ENCODE data around the gene RRBP1. TPM values are rescaled to one million over a fixed set of nuclear protein-coding genes. Genes with fewer than 3 reads are reported as not detected.

The RRBP1 gene
- total and polyA plus RNA-seq, 4 experiments from 2014 or later, result 0.63 to 33.7 (median 21.0) TPM

GRCh38 chr20:17576215-17576614 lies 105.8 kb downstream of the RRBP1 start:
- Mint-ChIP-seq H3K36me3 (peaks cover 4 to 17% of the 10 kb centered on the region in 2 donors), H3K27ac (peak overlapping the region in 1 of 7 donors; percentile 64), H3K9me3 (no peaks in the 10 kb centered on the region), H3K4me1 (peaks cover 28 to 60% (median 48%) of the 10 kb centered on the region in 4 donors), H3K27me3 (no peaks in the 10 kb centered on the region), H3K4me3 (no peak overlapping the region)
- intact Hi-C loops (cut with micrococcal nuclease), result no loop called here
- CTCF ChIA-PET (ENCODE audit: partially characterized antibody), result interaction anchor here (0.9 to 1.5 kb wide), 3 partner anchors 10 to 323 kb away, joined by 3 to 5 read pairs (median 3); no protein-coding TSS in a partner anchor
- Histone ChIP-seq H3K27me3 (ENCODE audit: insufficient read depth, low read length) (no peaks in the 10 kb centered on the region), H3K9me3 (ENCODE audit: control insufficient read depth in 1 of 2, low read length in 2 of 2) (no peaks in the 10 kb centered on the region), H3K4me3 (ENCODE audit: low read length in 2 of 2) (no peak overlapping the region), H3K27ac (ENCODE audit: low read depth, low read length) (no peak overlapping the region), H3K4me1 (ENCODE audit: insufficient read depth, low read length) (peaks cover 37% of the 10 kb centered on the region), H3K36me3 (ENCODE audit: insufficient read depth, low read length) (no peaks in the 10 kb centered on the region)
- POLR2A ChIA-PET (ENCODE audit: partially characterized antibody), result interaction anchor here (1.3 kb wide), 1 partner anchor 35 kb away, joined by 3 read pairs; no protein-coding TSS in a partner anchor
- DNase-seq, result no peak

GRCh38 chr20:17573463-17573862 lies 108.6 kb downstream of the RRBP1 start:
- Histone ChIP-seq H3K4me1 (ENCODE audit: insufficient read depth, low read length) (peaks cover 36% of the 10 kb centered on the region), H3K27me3 (ENCODE audit: insufficient read depth, low read length) (no peaks in the 10 kb centered on the region), H3K36me3 (ENCODE audit: insufficient read depth, low read length) (no peaks in the 10 kb centered on the region), H3K27ac (ENCODE audit: low read depth, low read length) (no peak overlapping the region), H3K4me3 (ENCODE audit: low read length in 2 of 2) (no peak overlapping the region), H3K9me3 (ENCODE audit: control insufficient read depth in 1 of 2, low read length in 2 of 2) (no peaks in the 10 kb centered on the region)
- no peak for DNase-seq
- ChIA-PET CTCF (ENCODE audit: partially characterized antibody) (interaction anchor here (0.7 to 1.5 kb wide), 7 partner anchors 12 to 443 kb away, joined by 3 to 5 read pairs (median 3); no protein-coding TSS in a partner anchor), POLR2A (ENCODE audit: partially characterized antibody) (interaction anchor here (4.7 kb wide), 1 partner anchor 37 kb away, joined by 63 read pairs; no protein-coding TSS in a partner anchor)
- Mint-ChIP-seq H3K4me3 (peak overlapping the region in 3 of 8 donors; percentile 35 to 49 (median 40)), H3K36me3 (peaks cover 0 to 23% of the 10 kb centered on the region in 2 donors), H3K4me1 (peaks cover 23 to 48% (median 37%) of the 10 kb centered on the region in 4 donors), H3K27ac (peak overlapping the region in 1 of 7 donors; percentile 44), H3K9me3 (no peaks in the 10 kb centered on the region), H3K27me3 (no peaks in the 10 kb centered on the region)
- intact Hi-C loops (cut with micrococcal nuclease), result no loop called here

- peak overlapping the region in 2 of 7 donors; percentile 1 to 57 for H3K27ac Mint-ChIP-seq
- peaks cover 23 to 48% (median 35%) of the 10 kb centered on the region in 4 donors for H3K4me1 Mint-ChIP-seq
- Histone ChIP-seq H3K4me3 (ENCODE audit: low read length in 2 of 2) (no peak overlapping the region), H3K27me3 (ENCODE audit: insufficient read depth, low read length) (no peaks in the 10 kb centered on the region), H3K4me1 (ENCODE audit: insufficient read depth, low read length) (peaks cover 35% of the 10 kb centered on the region), H3K9me3 (ENCODE audit: control insufficient read depth in 1 of 2, low read length in 2 of 2) (no peaks in the 10 kb centered on the region), H3K27ac (ENCODE audit: low read depth, low read length) (no peak overlapping the region), H3K36me3 (ENCODE audit: insufficient read depth, low read length) (no peaks in the 10 kb centered on the region)
- H3K36me3 Mint-ChIP-seq, result peaks cover 0 to 23% of the 10 kb centered on the region in 2 donors
- ChIA-PET CTCF (ENCODE audit: partially characterized antibody) (interaction anchor here (1.1 to 3.1 kb wide), 6 partner anchors 30 to 110 kb away, joined by 3 to 18 read pairs (median 8); partner anchors contain the start of gene RRBP1), POLR2A (ENCODE audit: partially characterized antibody) (interaction anchor here (1.2 to 4.7 kb wide), 2 partner anchors 12 to 38 kb away, joined by 4 to 63 read pairs; no protein-coding TSS in a partner anchor)
- no peaks in the 10 kb centered on the region for H3K9me3 Mint-ChIP-seq
- H3K27me3 Mint-ChIP-seq, result no peaks in the 10 kb centered on the region
- no peak for DNase-seq
- peak overlapping the region in 6 of 8 donors; percentile 7 to 72 (median 46) for H3K4me3 Mint-ChIP-seq
- intact Hi-C loops (cut with micrococcal nuclease), result no loop called here
These were observed 109.9 kb downstream of the RRBP1 start for GRCh38 chr20:17572034-17572638.

- H3K4me1 Mint-ChIP-seq, result peaks cover 23 to 42% (median 33%) of the 10 kb centered on the region in 4 donors
- no peaks in the 10 kb centered on the region for H3K36me3 ChIP-seq (ENCODE audit: insufficient read depth, low read length)
- CTCF ChIA-PET (ENCODE audit: partially characterized antibody), result interaction anchor here (1.0 to 3.1 kb wide), 13 partner anchors 10 to 327 kb away, joined by 3 to 18 read pairs (median 5); partner anchors contain the start of gene RRBP1
- POLR2A ChIA-PET (ENCODE audit: partially characterized antibody), result interaction anchor here (0.6 to 4.7 kb wide), 12 partner anchors 13 to 717 kb away, joined by 3 to 63 read pairs (median 4); partner anchors contain the start of genes MGME1, RRBP1, SNX5 and ZNF133
- H3K36me3 Mint-ChIP-seq, result peaks cover 0 to 22% of the 10 kb centered on the region in 2 donors
- peak overlapping the region; percentile 93 to 97 (median 96) for H3K4me3 Mint-ChIP-seq
- peak overlapping the region; percentile 70 to 97 (median 93) for H3K27ac Mint-ChIP-seq
- no peaks in the 10 kb centered on the region for H3K27me3 Mint-ChIP-seq
- H3K9me3 Mint-ChIP-seq, result no peaks in the 10 kb centered on the region
- H3K27ac ChIP-seq (ENCODE audit: low read depth, low read length), result peak overlapping the region; percentile 83
- H3K4me1 ChIP-seq (ENCODE audit: insufficient read depth, low read length), result peaks cover 35% of the 10 kb centered on the region
- H3K27me3 ChIP-seq (ENCODE audit: insufficient read depth, low read length), result no peaks in the 10 kb centered on the region
- H3K4me3 ChIP-seq (ENCODE audit: low read length in 2 of 2), result peak overlapping the region; percentile 73 to 76
- DNase-seq, result peak in 1 of 5 donors; percentile 11
- intact Hi-C loops (cut with micrococcal nuclease), result loop anchor here (2.0 kb wide), 2 partner anchors 398 to 566 kb away; partner anchors contain the start of genes KAT14, MGME1, PET117 and SNX5
- H3K9me3 ChIP-seq (ENCODE audit: control insufficient read depth in 1 of 2, low read length in 2 of 2), result no peaks in the 10 kb centered on the region
These were observed 110.9 kb downstream of the RRBP1 start for GRCh38 chr20:17571153-17571527.

GRCh38 chr20:17570347-17571152 lies 111.5 kb downstream of the RRBP1 start:
- CTCF ChIA-PET (ENCODE audit: partially characterized antibody), result interaction anchor here (1.0 to 3.1 kb wide), 13 partner anchors 11 to 327 kb away, joined by 3 to 18 read pairs (median 5); partner anchors contain the start of gene RRBP1
- H3K4me3 ChIP-seq (ENCODE audit: low read length in 2 of 2), result peak overlapping the region; percentile 73 to 76
- intact Hi-C loops (cut with micrococcal nuclease), result loop anchor here (1.0 to 2.0 kb wide), 4 partner anchors 40 to 566 kb away; partner anchors contain the start of genes KAT14, MGME1, PET117 and RRBP1

GRCh38 chr20:17569616-17570346 lies 112.3 kb downstream of the RRBP1 start, which contains the start of gene DSTN:
TSS of gene DSTN (plus strand) at chr20:17570075. CDS start at chr20:17570209, 134 bp downstream.
- Histone ChIP-seq H3K9me3 (ENCODE audit: control insufficient read depth in 1 of 2, low read length in 2 of 2) (no peaks in the 10 kb centered on the region), H3K4me3 (ENCODE audit: low read length in 2 of 2) (peak within 1 kb of the TSS; percentile 73 to 84), H3K27ac (ENCODE audit: low read depth, low read length) (peak within 1 kb of the TSS; percentile 83), H3K4me1 (ENCODE audit: insufficient read depth, low read length) (peaks cover 35% of the 10 kb centered on the region), H3K27me3 (ENCODE audit: insufficient read depth, low read length) (no peaks in the 10 kb centered on the region), H3K36me3 (ENCODE audit: insufficient read depth, low read length) (no peaks in the 10 kb centered on the region)
- H3K36me3 Mint-ChIP-seq, result peaks cover 0 to 18% of the 10 kb centered on the region in 2 donors
- peaks cover 23 to 37% (median 28%) of the 10 kb centered on the region in 4 donors for H3K4me1 Mint-ChIP-seq
- H3K4me3 Mint-ChIP-seq, result peak within 1 kb of the TSS; percentile 94 to 97 (median 96)
- ChIA-PET CTCF (ENCODE audit: partially characterized antibody) (interaction anchor here (0.7 to 3.1 kb wide), 10 partner anchors 11 to 328 kb away, joined by 3 to 18 read pairs (median 6); partner anchors contain the start of gene RRBP1), POLR2A (ENCODE audit: partially characterized antibody) (interaction anchor here (0.8 to 4.7 kb wide), 17 partner anchors 13 to 568 kb away, joined by 3 to 63 read pairs (median 5); partner anchors contain the start of genes BFSP1, KAT14, MGME1 and PET117)
- intact Hi-C loops (cut with micrococcal nuclease), result loop anchor here (1.0 to 2.0 kb wide), 6 partner anchors 41 to 719 kb away; partner anchors contain the start of genes KAT14, MGME1, PET117 and RRBP1
- no peaks in the 10 kb centered on the region for H3K9me3 Mint-ChIP-seq
- peak; percentile 87 to 91 (median 90) for DNase-seq
- peak within 1 kb of the TSS; percentile 70 to 97 (median 96) for H3K27ac Mint-ChIP-seq
- no peaks in the 10 kb centered on the region for H3K27me3 Mint-ChIP-seq

More at GRCh38 chr20:17570347-17571152, 111.5 kb downstream of the RRBP1 start:
- H3K36me3 ChIP-seq (ENCODE audit: insufficient read depth, low read length), result no peaks in the 10 kb centered on the region
- Mint-ChIP-seq H3K27me3 (no peaks in the 10 kb centered on the region), H3K36me3 (peaks cover 0 to 18% of the 10 kb centered on the region in 2 donors), H3K4me1 (peaks cover 23 to 37% (median 30%) of the 10 kb centered on the region in 4 donors), H3K9me3 (no peaks in the 10 kb centered on the region), H3K27ac (peak overlapping the region; percentile 70 to 97 (median 93)), H3K4me3 (peak overlapping the region; percentile 93 to 97 (median 96))
- POLR2A ChIA-PET (ENCODE audit: partially characterized antibody), result interaction anchor here (0.6 to 4.7 kb wide), 21 partner anchors 13 to 718 kb away, joined by 3 to 63 read pairs (median 5); partner anchors contain the start of genes BFSP1, KAT14, MGME1 and PET117
- no peaks in the 10 kb centered on the region for H3K27me3 ChIP-seq (ENCODE audit: insufficient read depth, low read length)
- H3K9me3 ChIP-seq (ENCODE audit: control insufficient read depth in 1 of 2, low read length in 2 of 2), result no peaks in the 10 kb centered on the region
- DNase-seq, result peak in 3 of 5 donors; percentile 16 to 31 (median 23)
- H3K27ac ChIP-seq (ENCODE audit: low read depth, low read length), result peak overlapping the region; percentile 83
- H3K4me1 ChIP-seq (ENCODE audit: insufficient read depth, low read length), result peaks cover 35% of the 10 kb centered on the region

Data from CD4-positive, alpha-beta memory T cell (primary cell).